Hepatocyte (in vitro differentiated cells): Measurements from ENCODE around the gene MACROD2. TPM values are rescaled to one million over a fixed set of nuclear protein-coding genes. Genes with fewer than 3 reads are reported as not detected.

ENCODE experiments used
- DNase-seq: peaks from one replicate; pipeline ENCODE4 v3.0.0-alpha.2; 2016; ENCODE audit warnings: low spot score
- H2AFZ ChIP-seq: fragments of 200-600 bp; sonication (generic); 2 replicates; pipeline ENCODE4 v1.6.0; 2016; ENCODE audit warnings: antibody characterized with exemption, mild to moderate bottlenecking
- H3K27ac ChIP-seq: fragments of 200-600 bp; sonication (generic); 2 replicates; pipeline ENCODE4 v1.5.1; 2016; ENCODE audit warnings: mild to moderate bottlenecking
- H3K27me3 ChIP-seq: fragments of 200-600 bp; sonication (generic); 2 replicates; pipeline ENCODE4 v1.6.1; 2016
- H3K36me3 ChIP-seq: fragments of 200-600 bp; sonication (generic); replicated peaks from 2 replicates; pipeline ENCODE4 v1.5.1; 2016; ENCODE audit warnings: low read depth; ENCODE audit not compliant: insufficient read depth
- H3K4me1 ChIP-seq: fragments of 200-600 bp; sonication (generic); 2 replicates; pipeline ENCODE4 v1.5.1; 2016; ENCODE audit warnings: mild to moderate bottlenecking, moderate library complexity; ENCODE audit not compliant: insufficient read depth
- H3K4me2 ChIP-seq: fragments of 200-600 bp; sonication (generic); 2 replicates; pipeline ENCODE4 v1.6.0; 2016
- H3K4me3 ChIP-seq: fragments of 200-600 bp; sonication (generic); 2 replicates; pipeline ENCODE4 v1.5.1; 2016; ENCODE audit warnings: mild to moderate bottlenecking
- H3K79me2 ChIP-seq: fragments of 200-600 bp; sonication (generic); 2 replicates; pipeline ENCODE4 v1.6.0; 2017; ENCODE audit warnings: mild to moderate bottlenecking
- H3K9me2 ChIP-seq: fragments of 200-600 bp; sonication (generic); replicated peaks from 2 replicates; pipeline ENCODE4 v1.6.0; 2017; ENCODE audit warnings: mild to moderate bottlenecking; ENCODE audit not compliant: insufficient read depth
- H3K9me3 ChIP-seq: fragments of 200-600 bp; sonication (generic); 2 replicates; pipeline ENCODE4 v1.5.1; 2016; ENCODE audit warnings: low read depth, mild to moderate bottlenecking
- H4K20me1 ChIP-seq: fragments of 200-600 bp; sonication (generic); 2 replicates; pipeline ENCODE4 v1.6.0; 2016; ENCODE audit warnings: mild to moderate bottlenecking; ENCODE audit not compliant: insufficient read depth, poor library complexity, severe bottlenecking
- CTCF ChIP-seq: fragments of 200-600 bp; sonication (generic); IDR thresholded peaks from 2 replicates; pipeline ENCODE4 v1.5.1; 2016; ENCODE audit warnings: antibody characterized with exemption, mild to moderate bottlenecking; ENCODE audit not compliant: poor library complexity
- EZH2 ChIP-seq: fragments of 200-600 bp; sonication (generic); IDR thresholded peaks from 2 replicates; pipeline ENCODE4 v1.6.1; 2016; ENCODE audit warnings: antibody characterized with exemption, mild to moderate bottlenecking, borderline replicate concordance
- EZH2phosphoT487 ChIP-seq: fragments of 200-600 bp; sonication (generic); IDR thresholded peaks from one replicate; pipeline ENCODE4 v1.6.1; 2018; ENCODE audit warnings: antibody characterized with exemption, mild to moderate bottlenecking, low read depth, moderate library complexity; ENCODE audit not compliant: unreplicated experiment, severe bottlenecking
- WGBS: methylation state at CpG from one replicate; pipeline ENCODE4 v1.1.6; 2016; ENCODE audit warnings: low lambda C conversion rate; ENCODE audit errors: missing lambda C conversion rate; 5-methylcytosine and 5-hydroxymethylcytosine counted together
- polyA plus RNA-seq: library from polyadenylated mRNA; unstranded; fragments of >200 nt; fragmentation: Nextera tagmentation; extraction: Ambion mirVana; gene quantifications from 2 replicates; pipeline ENCODE4 v1.2.1, GENCODE V29; 2016
- total RNA-seq: library from RNA; depleted of rRNA; stranded (reverse); fragments of >200 nt; gene quantifications from 2 replicates; pipeline ENCODE4 v1.2.3, GENCODE V29; 2014

MACROD2 gene
- total and polyA plus RNA-seq, 2 experiments from 2014 or later = 2.4 to 3.1 TPM

- H3K4me2 ChIP-seq = no peak overlapping the region
- H2AFZ ChIP-seq = no peak overlapping the region
- H4K20me1 ChIP-seq = no peaks in the 10 kb centered on the region
- TF ChIP-seq EZH2 (no peak), EZH2phosphoT487 (no peak), CTCF (no peak)
- no peaks in the 10 kb centered on the region for H3K9me2 ChIP-seq
- no peak overlapping the region for H3K27ac ChIP-seq
- H3K9me3 ChIP-seq = no peaks in the 10 kb centered on the region
- no peaks in the 10 kb centered on the region for H3K36me3 ChIP-seq
- no peaks in the 10 kb centered on the region for H3K79me2 ChIP-seq
- H3K27me3 ChIP-seq = no peaks in the 10 kb centered on the region
- WGBS = 90% methylated on average over 1 of the region's 1 CpG
- no peaks in the 10 kb centered on the region for H3K4me1 ChIP-seq
- H3K4me3 ChIP-seq = no peak overlapping the region
- no peak for DNase-seq
Observed at GRCh38 chr20:16042731-16043130, 2047.4 kb downstream of the MACROD2 start.

GRCh38 chr20:16043931-16044330 lies 2048.6 kb downstream of the MACROD2 start:
- no peaks in the 10 kb centered on the region for H3K9me2 ChIP-seq
- TF ChIP-seq CTCF (no peak), EZH2 (no peak), EZH2phosphoT487 (no peak)
- no peaks in the 10 kb centered on the region for H3K9me3 ChIP-seq
- no peaks in the 10 kb centered on the region for H3K36me3 ChIP-seq
- H3K27ac ChIP-seq = no peak overlapping the region
- no peak for DNase-seq
- no peak overlapping the region for H3K4me2 ChIP-seq
- no peak overlapping the region for H3K4me3 ChIP-seq
- H3K27me3 ChIP-seq = no peaks in the 10 kb centered on the region
- H4K20me1 ChIP-seq = no peaks in the 10 kb centered on the region
- whole genome bisulfite sequencing = 72% methylated on average over 3 of the region's 3 CpGs
- no peaks in the 10 kb centered on the region for H3K79me2 ChIP-seq
- H2AFZ ChIP-seq = no peak overlapping the region
- no peaks in the 10 kb centered on the region for H3K4me1 ChIP-seq

GRCh38 chr20:16048876-16049275 lies 2053.6 kb downstream of the MACROD2 start:
- TF ChIP-seq CTCF (no peak), EZH2phosphoT487 (no peak), EZH2 (no peak)
- H3K79me2 ChIP-seq = no peaks in the 10 kb centered on the region
- no peaks in the 10 kb centered on the region for H3K27me3 ChIP-seq
- H3K9me2 ChIP-seq = no peaks in the 10 kb centered on the region
- WGBS = 100% methylated on average over 1 of the region's 1 CpG
- no peak for DNase-seq
- no peak overlapping the region for H3K4me3 ChIP-seq
- no peaks in the 10 kb centered on the region for H4K20me1 ChIP-seq
- H3K9me3 ChIP-seq = no peaks in the 10 kb centered on the region
- H2AFZ ChIP-seq = no peak overlapping the region
- H3K36me3 ChIP-seq = no peaks in the 10 kb centered on the region
- H3K27ac ChIP-seq = no peak overlapping the region
- H3K4me2 ChIP-seq = no peak overlapping the region
- H3K4me1 ChIP-seq = no peaks in the 10 kb centered on the region
